ENCODE measurements around the gene HPGD. TPM values are rescaled to one million over a fixed set of nuclear protein-coding genes. Genes with fewer than 3 reads are reported as not detected.

The HPGD gene
- total RNA-seq (10 to 100 TPM in 1 of 5 experiments, 1 to 10 TPM in 4; 2.5 to 13.5 (median 4.6) TPM), polyA plus RNA-seq (10 to 100 TPM in 1 of 2 donors, 1 to 10 TPM in 1; 7.5 to 13.1 TPM), total RNA-seq (4.3 reads per million, percentile 22 among the genes with 10 or more reads in this experiment)

GRCh38 chr4:174522183-174523024 is at the start of gene HPGD:
TSS of gene HPGD (minus strand) at chr4:174522488. CDS start at chr4:174522451, 37 bp downstream.
- Histone ChIP-seq H3K4me3 (ENCODE audit: low read length) (peak within 1 kb of the TSS; percentile 66), H3K27me3 (ENCODE audit: control insufficient read depth in 2 of 2, insufficient read depth in 2 of 2, low read length in 2 of 2) (peaks cover 0 to 4% of the 10 kb centered on the region in 2 donors), H3K36me3 (ENCODE audit: control insufficient read depth in 2 of 3, insufficient read depth in 3 of 3, low read length in 3 of 3) (no peaks in the 10 kb centered on the region), H3K4me1 (ENCODE audit: control insufficient read depth in 2 of 2, insufficient read depth in 2 of 2, low read length in 2 of 2) (peaks cover 0 to 5% of the 10 kb centered on the region in 2 donors), H3K27ac (ENCODE audit: low read depth, low read length) (peak within 1 kb of the TSS; percentile 38), H3K9me3 (ENCODE audit: control insufficient read depth in 2 of 3, low read length in 3 of 3) (no peaks in the 10 kb centered on the region)
- ATAC-seq (peak; percentile 90), DNase-seq (peak; percentile 33 to 79 (median 67))
- POLR2A ChIA-PET, result interaction anchor here (1.0 to 1.2 kb wide), 2 partner anchors 12 to 69 kb away, joined by 3 to 4 read pairs; no protein-coding TSS in a partner anchor
- H3K27me3 Mint-ChIP-seq, result peaks cover 23 to 52% (median 38%) of the 10 kb centered on the region in 5 donors
- H3K9me3 Mint-ChIP-seq, result peaks cover 0 to 12% (median 0%) of the 10 kb centered on the region in 11 donors
- H3K4me3 Mint-ChIP-seq, result peak within 1 kb of the TSS; percentile 77 to 91 (median 88)
- peaks cover 0 to 6% (median 0%) of the 10 kb centered on the region in 5 donors for H3K36me3 Mint-ChIP-seq
- H3K4me1 Mint-ChIP-seq, result peaks cover 0 to 45% (median 17%) of the 10 kb centered on the region in 7 donors
- CTCF ChIA-PET, result no interaction called here
- peak within 1 kb of the TSS in 7 of 9 donors; percentile 6 to 93 (median 86) for H3K27ac Mint-ChIP-seq
- intact Hi-C loops (cut with micrococcal nuclease), result loop anchor here (1.0 to 5.0 kb wide), 13 partner anchors 25 to 1190 kb away; partner anchors contain the start of genes CEP44 (in 1 of the 2), FBXO8 (in 1 of the 2), HMGB2 (in 1 of the 2) and SAP30 (in 1 of the 2)

DNA sequence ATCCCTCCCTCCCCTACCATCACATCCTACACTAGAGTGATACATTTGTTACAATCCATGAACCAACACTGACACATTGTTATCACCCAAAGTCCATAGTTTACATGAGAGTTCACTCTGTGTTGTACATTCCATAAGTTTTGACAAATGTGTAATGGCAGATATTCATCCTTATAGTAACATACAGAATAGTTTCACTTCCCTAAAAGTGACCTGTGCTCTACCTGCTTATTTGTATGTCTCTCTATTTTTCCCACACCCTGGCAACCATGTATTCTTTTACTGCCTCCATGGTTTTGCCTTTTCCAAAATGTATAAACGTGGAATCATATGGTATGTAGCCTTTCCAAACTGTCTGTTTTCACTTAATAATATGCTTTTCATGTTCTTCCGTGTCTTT is 42.2 kb upstream of the HPGD start:
- no peaks in the 10 kb centered on the region for H3K27me3 ChIP-seq (ENCODE audit: control insufficient read depth in 2 of 2, insufficient read depth in 2 of 2, low read length in 2 of 2)
- Mint-ChIP-seq H3K4me1 (no peaks in the 10 kb centered on the region), H3K27ac (no peak overlapping the region), H3K4me3 (no peak overlapping the region), H3K27me3 (peaks cover 0 to 4% (median 0%) of the 10 kb centered on the region in 5 donors), H3K9me3 (no peaks in the 10 kb centered on the region), H3K36me3 (no peaks in the 10 kb centered on the region)
- intact Hi-C loops (cut with micrococcal nuclease), result no loop called here
- no peaks in the 10 kb centered on the region for H3K9me3 ChIP-seq (ENCODE audit: control insufficient read depth in 2 of 3, low read length in 3 of 3)
- CTCF ChIA-PET, result no interaction called here
- no peak overlapping the region for H3K4me3 ChIP-seq (ENCODE audit: low read length)
- DNase-seq, result no peak
- ATAC-seq, result no peak
- no peaks in the 10 kb centered on the region for H3K4me1 ChIP-seq (ENCODE audit: control insufficient read depth in 2 of 2, insufficient read depth in 2 of 2, low read length in 2 of 2)
- POLR2A ChIA-PET, result no interaction called here
- no peak overlapping the region for H3K27ac ChIP-seq (ENCODE audit: low read depth, low read length)
- no peaks in the 10 kb centered on the region for H3K36me3 ChIP-seq (ENCODE audit: control insufficient read depth in 2 of 3, insufficient read depth in 3 of 3, low read length in 3 of 3)

- H3K4me3 Mint-ChIP-seq, result no peak overlapping the region
- ChIA-PET CTCF (no interaction called here), POLR2A (no interaction called here)
- Histone ChIP-seq H3K36me3 (ENCODE audit: control insufficient read depth in 2 of 3, insufficient read depth in 3 of 3, low read length in 3 of 3) (no peaks in the 10 kb centered on the region), H3K27me3 (ENCODE audit: control insufficient read depth in 2 of 2, insufficient read depth in 2 of 2, low read length in 2 of 2) (no peaks in the 10 kb centered on the region), H3K4me3 (ENCODE audit: low read length) (no peak overlapping the region), H3K4me1 (ENCODE audit: control insufficient read depth in 2 of 2, insufficient read depth in 2 of 2, low read length in 2 of 2) (no peaks in the 10 kb centered on the region), H3K9me3 (ENCODE audit: control insufficient read depth in 2 of 3, low read length in 3 of 3) (no peaks in the 10 kb centered on the region), H3K27ac (ENCODE audit: low read depth, low read length) (no peak overlapping the region)
- no peaks in the 10 kb centered on the region for H3K36me3 Mint-ChIP-seq
- no peaks in the 10 kb centered on the region for H3K4me1 Mint-ChIP-seq
- H3K9me3 Mint-ChIP-seq, result peaks cover 0 to under 1% (median 0%) of the 10 kb centered on the region in 11 donors
- ATAC-seq (no peak), DNase-seq (no peak)
- intact Hi-C loops (cut with micrococcal nuclease), result no loop called here
- peaks cover 0 to 4% (median 0%) of the 10 kb centered on the region in 5 donors for H3K27me3 Mint-ChIP-seq
- no peak overlapping the region for H3K27ac Mint-ChIP-seq
Measured at GRCh38 chr4:174563399-174563798, 41.1 kb upstream of the HPGD start.

DNA sequence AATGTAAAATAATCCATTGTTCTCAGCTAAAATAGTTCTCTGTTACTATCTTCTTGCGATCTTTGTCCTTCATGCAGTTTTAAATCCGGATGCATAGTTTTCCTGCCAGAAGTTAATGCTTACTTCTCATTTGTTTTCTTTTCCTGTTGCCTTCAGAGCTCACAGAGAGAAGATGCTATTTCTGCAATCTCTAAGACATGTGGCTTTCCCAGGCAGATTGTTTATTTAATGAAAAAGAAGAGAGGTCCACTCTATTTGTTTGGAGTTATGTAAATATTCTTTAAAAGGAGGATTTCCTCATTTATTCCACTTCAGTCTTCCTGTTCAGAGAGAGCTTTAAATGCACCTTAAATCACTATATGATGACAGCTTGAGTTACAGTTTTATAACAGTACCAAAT is 39.3 kb upstream of the HPGD start:
- intact Hi-C loops (cut with micrococcal nuclease), result no loop called here
- Mint-ChIP-seq H3K4me3 (no peak overlapping the region), H3K36me3 (no peaks in the 10 kb centered on the region), H3K9me3 (peaks cover 0 to 4% (median 0%) of the 10 kb centered on the region in 11 donors), H3K27me3 (peaks cover 0 to 4% (median 0%) of the 10 kb centered on the region in 5 donors), H3K4me1 (no peaks in the 10 kb centered on the region), H3K27ac (no peak overlapping the region)
- Histone ChIP-seq H3K9me3 (ENCODE audit: control insufficient read depth in 2 of 3, low read length in 3 of 3) (no peaks in the 10 kb centered on the region), H3K4me3 (ENCODE audit: low read length) (no peak overlapping the region), H3K4me1 (ENCODE audit: control insufficient read depth in 2 of 2, insufficient read depth in 2 of 2, low read length in 2 of 2) (no peaks in the 10 kb centered on the region), H3K27ac (ENCODE audit: low read depth, low read length) (no peak overlapping the region), H3K27me3 (ENCODE audit: control insufficient read depth in 2 of 2, insufficient read depth in 2 of 2, low read length in 2 of 2) (no peaks in the 10 kb centered on the region), H3K36me3 (ENCODE audit: control insufficient read depth in 2 of 3, insufficient read depth in 3 of 3, low read length in 3 of 3) (no peaks in the 10 kb centered on the region)
- CTCF ChIA-PET, result no interaction called here
- POLR2A ChIA-PET, result no interaction called here
- DNase-seq (no peak), ATAC-seq (no peak)

- Mint-ChIP-seq H3K27me3 (peaks cover 0 to 4% (median 0%) of the 10 kb centered on the region in 5 donors), H3K9me3 (peaks cover 0 to 4% (median 0%) of the 10 kb centered on the region in 11 donors), H3K36me3 (no peaks in the 10 kb centered on the region), H3K27ac (no peak overlapping the region), H3K4me3 (no peak overlapping the region), H3K4me1 (no peaks in the 10 kb centered on the region)
- no peaks in the 10 kb centered on the region for H3K27me3 ChIP-seq (ENCODE audit: control insufficient read depth in 2 of 2, insufficient read depth in 2 of 2, low read length in 2 of 2)
- no peaks in the 10 kb centered on the region for H3K4me1 ChIP-seq (ENCODE audit: control insufficient read depth in 2 of 2, insufficient read depth in 2 of 2, low read length in 2 of 2)
- ATAC-seq, result no peak
- ChIA-PET CTCF (no interaction called here), POLR2A (no interaction called here)
- no peak for DNase-seq
- H3K4me3 ChIP-seq (ENCODE audit: low read length), result no peak overlapping the region
- intact Hi-C loops (cut with micrococcal nuclease), result no loop called here
- no peaks in the 10 kb centered on the region for H3K9me3 ChIP-seq (ENCODE audit: control insufficient read depth in 2 of 3, low read length in 3 of 3)
- H3K27ac ChIP-seq (ENCODE audit: low read depth, low read length), result no peak overlapping the region
- H3K36me3 ChIP-seq (ENCODE audit: control insufficient read depth in 2 of 3, insufficient read depth in 3 of 3, low read length in 3 of 3), result no peaks in the 10 kb centered on the region
Measured at GRCh38 chr4:174559894-174560293, 37.6 kb upstream of the HPGD start.

DNA sequence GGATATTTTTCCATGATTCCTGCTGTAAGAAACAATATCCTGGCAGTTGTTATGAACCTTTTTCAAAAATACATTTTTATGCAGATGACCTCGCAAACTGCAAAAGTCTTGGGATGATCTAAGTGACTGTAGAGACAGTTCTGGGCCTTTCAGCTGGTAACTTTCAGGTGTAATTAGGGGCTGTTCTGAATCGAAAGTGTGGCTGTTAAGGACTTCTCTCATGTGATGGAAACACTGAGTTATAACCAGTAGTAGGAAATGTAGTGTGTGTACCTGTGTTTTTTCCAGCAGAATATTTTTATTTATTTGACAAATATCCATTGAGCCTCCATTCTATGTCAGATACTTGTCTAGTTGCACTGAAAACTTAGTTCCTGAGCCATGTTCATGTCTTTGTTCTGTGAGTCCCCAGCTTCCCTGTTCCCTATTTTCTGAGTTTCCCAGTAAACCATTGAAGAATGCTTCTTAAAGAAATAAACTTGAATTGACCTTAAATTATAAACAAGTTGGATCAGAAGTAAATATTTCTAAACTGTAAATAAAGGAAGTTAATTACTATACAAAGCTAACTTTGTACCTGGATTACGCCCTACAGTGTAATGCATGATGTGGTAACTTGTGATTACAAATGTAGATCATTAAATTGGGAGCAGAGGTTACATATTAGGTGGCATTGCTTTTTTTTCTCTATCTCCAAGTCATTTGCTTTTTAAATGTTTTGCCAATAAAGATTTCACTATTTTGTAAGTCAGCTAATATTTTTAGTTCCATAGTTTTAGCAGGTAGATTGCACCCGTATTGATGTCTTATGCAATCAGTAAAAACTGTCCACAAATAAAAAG is 33.7 kb upstream of the HPGD start:
- Histone ChIP-seq H3K27ac (ENCODE audit: low read depth, low read length) (no peak overlapping the region), H3K27me3 (ENCODE audit: control insufficient read depth in 2 of 2, insufficient read depth in 2 of 2, low read length in 2 of 2) (no peaks in the 10 kb centered on the region), H3K9me3 (ENCODE audit: control insufficient read depth in 2 of 3, low read length in 3 of 3) (no peaks in the 10 kb centered on the region), H3K36me3 (ENCODE audit: control insufficient read depth in 2 of 3, insufficient read depth in 3 of 3, low read length in 3 of 3) (no peaks in the 10 kb centered on the region), H3K4me1 (ENCODE audit: control insufficient read depth in 2 of 2, insufficient read depth in 2 of 2, low read length in 2 of 2) (no peaks in the 10 kb centered on the region), H3K4me3 (ENCODE audit: low read length) (no peak overlapping the region)
- Mint-ChIP-seq H3K27me3 (no peaks in the 10 kb centered on the region), H3K4me1 (no peaks in the 10 kb centered on the region), H3K27ac (no peak overlapping the region), H3K4me3 (no peak overlapping the region), H3K9me3 (peaks cover 0 to 4% (median 0%) of the 10 kb centered on the region in 11 donors), H3K36me3 (no peaks in the 10 kb centered on the region)
- ATAC-seq (no peak), DNase-seq (no peak)
- intact Hi-C loops (cut with micrococcal nuclease), result no loop called here
- ChIA-PET CTCF (no interaction called here), POLR2A (no interaction called here)

All from naive thymus-derived CD4-positive, alpha-beta T cell (primary cell).